HL-60/S4 treated with retinoic acid at 250 ng/mL for 4 days and 3 days (cell line): Measurements from ENCODE around the gene ANKRD55.
"Not testable (repeated sequence)": the region's sequence is repeated elsewhere in the genome, so short reads cannot be mapped to it uniquely, and the experiment has no call there.

ENCODE experiments used
- in situ Hi-C: fragments of 300-500 bp; cut with MboI; formaldehyde crosslinking; loops from 2 replicates; pipeline ENCODE4 v1.7.0; 2022; ENCODE audit warnings: low sequenced_read_pairs

The ANKRD55 gene

DNA sequence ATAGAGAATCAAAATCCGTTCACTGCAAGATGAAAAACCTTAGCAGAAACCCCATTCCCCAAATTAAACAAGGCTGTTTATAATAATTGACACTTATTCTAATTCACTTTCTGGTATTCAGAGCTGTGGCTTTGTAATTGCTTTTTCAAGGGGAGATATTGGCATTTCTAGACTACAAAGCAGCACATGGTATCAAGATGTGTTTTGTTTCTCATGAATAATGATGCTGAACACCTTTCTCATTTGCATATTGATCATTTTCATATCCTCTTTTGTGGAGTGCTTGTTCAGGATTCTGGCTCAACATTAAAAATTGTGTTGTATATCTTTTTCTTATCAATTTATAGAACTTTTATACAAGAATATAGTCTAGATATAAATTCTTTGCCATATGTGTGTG lies 22.4 kb upstream of the ANKRD55 start:
- in situ Hi-C loops = loop anchor here (25.0 kb wide), 2 partner anchors 582 to 957 kb away; no protein-coding TSS in a partner anchor

DNA sequence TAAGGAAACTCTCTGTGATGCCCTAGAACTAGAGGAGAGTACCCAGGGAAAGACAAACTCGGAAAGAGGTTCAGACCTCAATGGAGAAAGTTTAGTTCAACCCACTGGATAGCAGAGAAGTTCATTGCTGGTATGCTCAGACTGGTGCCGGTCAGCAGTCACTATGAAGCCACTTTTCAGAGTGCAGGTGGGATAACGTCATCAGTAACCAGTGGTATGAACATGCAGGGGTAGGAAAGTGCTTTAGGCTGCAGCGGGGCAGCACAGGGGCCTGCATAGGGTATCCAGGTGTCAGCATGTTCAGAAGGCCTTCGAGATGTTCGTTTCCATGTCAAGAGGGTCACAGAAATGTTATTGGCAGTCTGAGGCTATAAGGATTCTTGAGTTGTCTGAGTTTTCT lies 20.8 kb upstream of the ANKRD55 start:
- in situ Hi-C loops = loop anchor here (25.0 kb wide), 2 partner anchors 583 to 958 kb away; no protein-coding TSS in a partner anchor

DNA sequence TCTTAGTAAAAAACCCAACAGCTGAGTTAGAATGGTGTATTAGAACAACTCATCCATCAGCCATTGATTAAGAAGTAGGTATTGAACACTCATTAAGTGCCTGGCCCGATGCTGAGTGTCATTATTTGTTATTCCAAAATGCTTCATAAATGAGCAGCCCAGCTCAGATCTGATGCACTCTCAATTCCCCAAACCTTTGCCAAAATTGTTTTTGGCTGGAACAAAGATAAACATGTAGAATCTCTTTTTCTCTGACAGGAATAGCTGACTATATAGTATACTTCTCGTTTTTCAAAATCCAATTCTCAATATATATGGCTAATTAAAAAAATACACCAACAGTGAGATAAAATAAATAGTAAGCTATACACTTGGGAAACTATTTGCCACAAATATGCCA lies 20.0 kb upstream of the ANKRD55 start:
- in situ Hi-C loops = loop anchor here (25.0 kb wide), 2 partner anchors 584 to 959 kb away; no protein-coding TSS in a partner anchor

DNA sequence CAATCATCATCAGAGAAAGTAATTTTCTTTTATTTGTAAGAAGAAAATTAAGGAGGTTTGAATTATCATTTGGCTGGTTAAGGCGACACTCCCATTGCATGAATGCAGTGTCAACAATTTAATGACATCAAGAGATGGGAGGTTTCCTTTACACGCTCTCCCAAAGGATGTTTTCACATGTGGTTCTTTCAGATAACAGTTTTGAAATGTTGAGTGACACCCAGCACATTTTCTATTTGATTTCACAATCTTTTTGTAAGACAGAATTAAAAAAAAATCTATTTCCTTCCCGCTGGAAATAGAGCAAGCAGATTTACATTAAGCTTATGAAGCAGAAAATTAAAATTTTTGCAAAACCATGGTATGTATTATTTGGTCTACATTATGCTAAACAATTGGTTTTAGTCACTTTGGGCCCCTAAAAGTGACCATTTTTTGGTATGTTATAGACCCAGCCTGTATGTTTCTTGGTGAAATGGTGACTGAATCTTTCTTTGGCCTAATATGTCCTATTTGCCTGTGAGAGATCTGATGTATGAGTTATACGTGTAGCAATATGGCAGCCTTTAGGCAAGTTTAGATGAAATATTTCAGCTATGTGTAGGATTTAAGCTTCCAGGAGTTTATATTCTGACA lies 18.9 kb upstream of the ANKRD55 start:
- in situ Hi-C loops = loop anchor here (25.0 kb wide), 2 partner anchors 585 to 960 kb away; no protein-coding TSS in a partner anchor

DNA sequence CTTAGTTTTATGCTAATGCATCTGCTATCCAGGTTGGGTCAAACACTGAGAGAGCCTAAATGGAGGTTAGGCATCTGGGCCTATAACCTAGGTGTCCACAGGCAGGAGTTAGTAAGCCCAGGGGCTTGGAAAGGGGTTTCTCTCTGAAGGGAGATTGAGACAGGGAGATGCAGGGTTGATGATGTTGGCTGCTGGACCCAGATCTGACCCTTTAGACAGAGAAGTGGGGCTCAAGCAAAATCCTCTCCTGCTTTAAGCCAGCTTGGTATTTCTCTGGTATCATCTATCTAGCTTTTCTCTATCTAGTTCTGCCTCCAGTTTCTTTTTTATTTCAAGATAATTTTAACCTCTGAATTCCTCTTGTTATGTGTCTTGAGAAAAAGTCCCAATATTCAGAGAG lies 18.3 kb upstream of the ANKRD55 start:
- in situ Hi-C loops = loop anchor here (25.0 kb wide), 2 partner anchors 586 to 961 kb away; no protein-coding TSS in a partner anchor

DNA sequence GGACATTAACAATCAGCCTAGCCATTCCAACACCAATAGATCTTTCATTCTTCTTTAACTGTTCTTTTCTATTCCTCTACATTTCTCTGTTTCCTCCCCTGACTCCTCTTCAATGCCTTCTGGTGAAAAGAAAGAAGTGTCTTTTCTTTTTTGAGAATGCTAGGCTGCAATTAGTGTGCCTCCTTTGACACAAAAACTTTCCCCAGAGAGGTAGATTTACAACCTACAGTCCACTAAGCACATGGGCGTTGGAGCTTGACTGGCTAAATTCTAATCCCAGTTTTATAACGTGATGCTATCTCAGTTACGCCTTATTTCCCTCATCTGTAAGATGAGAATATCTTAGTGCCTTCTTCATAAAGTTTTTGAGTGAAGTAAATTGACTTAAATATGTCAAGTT lies 16.9 kb upstream of the ANKRD55 start:
- in situ Hi-C loops = loop anchor here (25.0 kb wide), 2 partner anchors 587 to 962 kb away; no protein-coding TSS in a partner anchor

DNA sequence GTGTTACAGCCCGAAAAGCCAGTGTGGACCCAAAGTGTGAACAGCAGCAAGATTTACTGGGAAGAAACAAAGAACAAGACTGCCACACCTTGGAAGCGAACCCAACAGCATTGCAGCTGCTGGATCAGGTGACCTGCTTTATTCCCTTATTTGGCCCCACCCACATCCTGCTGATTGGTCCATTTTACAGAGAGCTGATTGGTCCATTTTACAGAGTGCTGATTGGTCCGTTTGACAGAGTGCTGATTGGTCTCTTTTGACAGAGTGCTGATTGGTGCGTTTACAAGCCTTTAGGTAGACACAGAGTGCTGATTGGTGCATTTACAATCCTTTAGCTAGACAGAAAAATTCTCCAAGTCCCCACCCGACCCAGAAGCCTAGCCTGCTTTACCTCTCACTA lies 16.0 kb upstream of the ANKRD55 start:
- in situ Hi-C loops = not testable (repeated sequence)

DNA sequence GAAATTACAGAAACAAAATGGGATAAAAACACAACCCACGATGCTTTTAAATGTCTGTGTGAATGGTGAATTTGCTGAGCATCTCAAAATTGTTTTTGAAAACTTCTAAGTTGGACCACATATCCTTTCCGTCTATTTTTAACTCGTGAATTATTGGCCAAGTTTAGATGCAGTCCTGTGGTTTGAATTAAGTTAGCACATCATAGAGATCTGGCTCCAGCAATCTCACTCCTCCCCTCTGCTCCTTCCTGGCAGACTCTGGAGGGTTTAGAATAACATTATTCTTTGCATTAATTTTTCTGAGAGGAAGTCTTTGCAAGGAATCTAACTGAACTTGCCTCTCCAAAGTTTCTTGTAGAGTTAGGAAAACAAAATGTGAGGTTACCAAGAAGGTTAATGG lies 14.5 kb upstream of the ANKRD55 start:
- in situ Hi-C loops = no loop called here

DNA sequence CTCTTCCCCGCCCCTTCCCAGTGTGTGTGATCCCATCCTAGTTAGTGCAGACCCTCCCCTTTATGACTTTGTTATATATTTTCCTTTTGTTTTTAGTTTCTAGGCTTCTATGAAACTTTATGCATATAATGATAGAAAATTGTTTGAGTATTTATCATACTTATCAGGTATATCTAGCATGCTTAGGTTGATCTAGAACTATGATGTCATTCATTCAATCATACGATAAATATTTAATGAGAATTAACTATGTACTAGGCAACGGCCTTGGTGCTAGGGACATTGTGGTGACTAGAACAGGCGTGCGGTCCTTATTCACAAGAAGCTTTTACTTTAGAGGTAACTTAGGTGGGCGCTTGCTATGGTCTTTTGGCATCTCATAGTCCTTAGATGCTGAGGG lies 13.6 kb upstream of the ANKRD55 start:
- in situ Hi-C loops = no loop called here

DNA sequence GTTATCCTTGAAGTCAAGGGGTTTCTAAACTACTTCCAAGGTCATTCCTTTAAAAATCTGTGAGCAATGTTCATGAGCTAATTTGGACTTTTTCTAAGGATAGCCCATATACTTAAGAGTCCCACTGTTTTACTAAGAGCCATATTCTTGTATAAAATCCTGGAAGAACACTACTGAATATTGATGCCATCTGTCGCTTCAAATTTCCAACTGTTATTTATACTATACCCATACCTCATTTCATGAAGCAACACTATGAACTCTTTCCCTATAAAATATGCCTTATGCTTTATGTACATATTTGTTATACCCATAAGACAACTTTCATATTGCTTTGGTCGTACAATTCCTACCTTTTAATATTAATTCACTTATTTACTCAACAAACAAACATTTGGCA lies 12.4 kb upstream of the ANKRD55 start:
- in situ Hi-C loops = no loop called here

DNA sequence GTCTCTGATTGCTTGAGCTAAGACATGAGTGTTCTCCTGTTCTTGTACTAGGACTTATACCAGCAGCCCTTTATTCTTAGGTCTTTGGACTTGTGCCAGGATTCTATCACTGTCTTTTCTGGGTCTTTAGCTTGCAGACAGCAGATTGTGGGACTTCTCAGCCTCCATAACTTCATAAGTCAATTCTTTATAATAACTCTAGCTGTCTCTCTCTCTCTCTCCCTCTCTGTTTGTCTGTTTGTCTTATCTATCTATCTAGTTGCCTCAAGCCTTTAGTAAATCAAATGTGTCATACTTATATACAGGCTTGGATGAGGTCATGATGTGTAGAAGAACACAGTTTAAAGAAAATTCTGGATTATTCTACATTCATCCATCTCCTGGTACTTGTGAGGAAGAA lies 11.5 kb upstream of the ANKRD55 start:
- in situ Hi-C loops = no loop called here

DNA sequence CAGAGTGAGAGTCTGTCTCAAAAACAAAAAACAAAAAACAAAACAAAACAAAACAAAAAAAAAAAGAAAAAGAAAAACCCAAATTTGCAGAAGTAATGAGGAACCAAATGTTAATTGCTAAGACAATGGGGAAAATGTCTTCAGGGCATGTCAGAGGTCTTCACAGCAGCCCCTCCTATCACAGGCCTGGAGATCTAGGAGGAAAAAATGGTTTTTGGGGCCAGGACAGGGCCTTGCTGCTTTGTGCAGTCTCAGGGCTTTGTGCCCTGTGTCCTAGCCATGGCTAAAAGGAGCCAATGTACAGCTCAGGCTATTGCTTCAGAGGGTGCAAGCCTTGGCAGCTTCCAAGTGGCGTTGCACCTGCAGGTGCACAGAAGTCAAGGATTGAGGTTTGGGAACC lies 9.1 kb upstream of the ANKRD55 start:
- in situ Hi-C loops = not testable (repeated sequence)

DNA sequence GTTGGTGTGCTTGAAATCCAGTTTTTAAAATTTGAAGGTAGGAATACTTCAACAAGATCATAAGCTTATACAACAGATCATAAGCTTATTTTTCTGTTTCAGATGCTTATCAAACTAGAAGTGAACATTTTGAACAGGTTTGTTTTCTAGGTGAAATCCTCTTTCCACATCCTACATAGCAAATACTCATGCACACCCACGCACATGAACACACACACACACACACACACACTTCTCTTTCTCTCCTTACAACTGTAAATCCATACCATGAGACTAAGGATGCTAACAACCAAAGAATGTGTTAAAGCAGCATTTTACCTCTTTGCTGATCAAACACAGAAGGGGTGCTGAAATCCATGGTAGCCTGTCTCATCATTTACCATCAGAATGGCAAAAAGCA lies 592 bp downstream of the ANKRD55 start:
- in situ Hi-C loops = no loop called here

DNA sequence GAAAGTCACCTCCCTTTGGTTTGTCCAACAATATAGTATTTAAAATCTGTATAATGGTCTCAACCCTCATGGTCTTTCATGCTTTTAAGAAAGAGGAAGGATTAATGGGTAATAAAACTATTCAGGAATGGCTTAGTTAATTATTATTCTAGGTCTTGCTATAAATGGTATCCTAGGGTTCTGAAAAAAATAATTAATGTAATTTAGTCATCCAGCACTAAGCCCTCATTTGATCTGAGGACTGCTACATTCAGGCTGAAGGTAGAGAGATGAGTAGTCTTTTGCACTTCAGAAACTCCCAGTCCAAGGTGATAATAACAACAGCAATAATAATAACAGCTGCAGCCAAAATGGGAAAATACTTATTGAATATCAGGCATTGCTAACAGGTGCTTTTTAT lies 2.6 kb downstream of the ANKRD55 start:
- in situ Hi-C loops = no loop called here

DNA sequence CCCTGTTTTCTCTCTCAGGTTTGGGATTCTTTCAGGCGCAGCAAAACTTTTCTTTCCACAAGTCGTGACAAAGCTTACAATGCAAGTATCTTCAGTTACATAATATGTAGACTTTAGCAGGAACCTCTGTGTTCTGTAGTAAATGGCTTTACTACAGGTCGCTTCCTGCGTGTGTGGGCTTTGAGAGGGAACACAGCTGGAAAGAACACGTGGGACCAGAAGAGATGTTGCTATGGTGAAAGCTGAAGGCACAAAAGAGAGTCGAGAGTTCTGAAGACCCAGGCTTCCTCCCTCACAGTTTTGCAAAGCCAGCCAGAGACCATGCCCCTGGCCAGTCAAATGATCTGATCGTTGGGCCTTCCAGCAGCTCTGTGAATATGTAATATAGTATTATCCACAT lies 4.0 kb downstream of the ANKRD55 start:
- in situ Hi-C loops = no loop called here

DNA sequence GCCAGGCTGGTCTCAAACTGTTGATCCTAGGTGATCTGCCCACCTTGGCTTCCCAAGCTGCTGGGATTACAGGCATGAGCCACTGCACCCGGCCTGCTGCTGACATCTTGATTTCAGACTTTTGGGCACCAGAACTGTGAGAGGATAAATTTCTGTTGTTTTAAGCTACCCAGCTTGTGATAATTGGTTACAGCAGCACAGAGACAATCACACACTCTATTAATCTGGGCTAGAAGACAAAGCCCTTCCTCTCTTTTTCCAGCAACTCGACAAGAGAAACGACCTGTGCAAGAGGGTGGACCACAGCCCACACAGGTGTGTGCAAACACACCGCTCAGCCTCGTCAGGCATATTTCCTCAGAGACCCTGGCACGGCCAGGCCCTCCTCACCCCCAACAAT lies 4.5 kb downstream of the ANKRD55 start:
- in situ Hi-C loops = no loop called here

DNA sequence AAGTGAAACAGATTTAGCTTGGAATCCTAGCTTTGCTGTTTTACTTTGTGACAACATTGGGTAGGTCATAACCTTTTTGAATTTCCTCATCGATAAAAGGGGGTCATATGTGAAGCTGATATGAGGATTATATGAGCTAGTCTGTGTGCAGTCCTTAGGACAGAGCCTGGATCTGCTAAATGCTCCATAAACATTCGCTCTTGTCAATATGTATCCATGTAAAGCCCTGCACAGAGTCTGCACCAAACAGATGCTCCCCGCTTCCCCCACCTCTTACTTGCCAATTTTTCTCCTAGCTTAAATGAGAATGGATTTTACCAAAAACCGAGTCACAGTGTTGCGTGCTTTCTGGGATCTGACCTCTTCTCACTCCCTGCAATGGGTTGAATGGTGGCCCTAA lies 5.4 kb downstream of the ANKRD55 start:
- in situ Hi-C loops = no loop called here

DNA sequence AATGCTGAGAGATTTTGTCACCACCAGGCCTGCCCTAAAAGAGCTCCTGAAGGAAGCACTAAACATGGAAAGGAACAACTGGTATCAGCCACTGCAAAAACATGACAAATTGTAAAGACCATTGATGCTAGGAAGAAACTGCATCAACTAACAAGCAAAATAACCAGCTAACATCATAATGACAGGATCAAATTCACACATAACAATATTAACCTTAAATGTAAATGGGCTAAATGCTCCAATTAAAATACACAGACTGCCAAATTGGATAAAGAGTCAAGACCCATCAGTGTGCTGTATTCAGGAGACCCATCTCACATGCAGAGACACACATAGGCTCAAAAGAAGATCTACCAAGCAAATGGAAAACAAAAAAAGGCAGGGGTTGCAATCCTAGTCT lies 9.8 kb downstream of the ANKRD55 start:
- in situ Hi-C loops = not testable (repeated sequence)

DNA sequence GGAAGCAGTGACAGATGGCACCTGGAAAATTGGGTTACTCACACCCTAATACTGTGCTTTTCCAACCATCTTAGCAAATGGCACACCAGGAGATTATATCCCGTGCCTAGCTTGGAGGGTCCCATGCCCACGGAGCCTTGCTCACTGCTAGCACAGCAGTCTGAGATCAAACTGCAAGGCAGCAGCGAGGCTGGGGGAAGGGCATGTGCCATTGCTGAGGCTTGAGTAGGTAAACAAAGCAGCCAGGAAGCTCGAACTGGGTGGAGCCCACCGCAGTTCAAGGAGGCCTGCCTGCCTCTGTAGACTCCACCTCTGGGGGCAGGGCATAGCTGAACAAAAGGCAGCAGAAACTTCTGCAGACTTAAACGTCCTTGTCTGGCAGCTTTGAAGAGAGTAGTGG lies 11.5 kb downstream of the ANKRD55 start:
- in situ Hi-C loops = not testable (repeated sequence)

DNA sequence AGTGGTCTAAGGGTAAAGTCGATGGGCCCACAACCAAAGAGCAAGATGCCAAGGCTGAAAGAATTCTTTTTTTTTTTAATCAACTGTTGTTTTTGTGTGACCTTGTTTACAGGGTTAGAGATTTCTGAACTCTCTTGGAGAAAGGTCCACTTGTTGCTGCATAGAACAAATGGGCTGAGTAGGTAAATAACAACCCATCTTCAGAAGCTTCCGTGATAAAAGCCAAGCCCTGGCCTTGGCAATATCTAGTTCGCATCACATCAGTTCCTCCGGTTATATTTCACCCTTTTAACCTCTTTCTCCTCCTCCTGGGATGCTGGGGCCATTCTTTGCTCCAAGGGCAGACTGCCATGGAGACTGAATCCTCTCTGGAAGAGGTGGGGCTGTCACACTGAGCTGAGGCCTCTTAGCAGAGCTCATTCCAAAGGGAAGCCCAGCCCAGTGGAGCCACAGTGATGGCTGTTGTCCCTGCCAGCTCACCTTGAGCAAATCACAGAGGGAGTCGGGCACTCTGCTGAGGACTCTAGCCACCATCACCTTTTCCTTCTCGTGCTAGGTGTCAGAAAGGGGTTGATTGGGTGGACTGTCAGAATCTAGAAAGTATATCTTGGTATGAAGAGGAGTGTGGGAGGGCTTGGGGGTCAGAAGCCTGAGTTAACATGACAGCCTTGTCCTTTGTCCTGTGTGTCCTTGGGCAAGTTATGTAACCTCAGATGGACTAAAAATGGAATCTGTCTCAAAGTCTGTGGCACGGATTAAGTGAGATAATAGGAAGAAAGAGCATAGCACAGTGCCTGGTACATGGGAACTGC lies 17.9 kb downstream of the ANKRD55 start:
- in situ Hi-C loops = no loop called here

DNA sequence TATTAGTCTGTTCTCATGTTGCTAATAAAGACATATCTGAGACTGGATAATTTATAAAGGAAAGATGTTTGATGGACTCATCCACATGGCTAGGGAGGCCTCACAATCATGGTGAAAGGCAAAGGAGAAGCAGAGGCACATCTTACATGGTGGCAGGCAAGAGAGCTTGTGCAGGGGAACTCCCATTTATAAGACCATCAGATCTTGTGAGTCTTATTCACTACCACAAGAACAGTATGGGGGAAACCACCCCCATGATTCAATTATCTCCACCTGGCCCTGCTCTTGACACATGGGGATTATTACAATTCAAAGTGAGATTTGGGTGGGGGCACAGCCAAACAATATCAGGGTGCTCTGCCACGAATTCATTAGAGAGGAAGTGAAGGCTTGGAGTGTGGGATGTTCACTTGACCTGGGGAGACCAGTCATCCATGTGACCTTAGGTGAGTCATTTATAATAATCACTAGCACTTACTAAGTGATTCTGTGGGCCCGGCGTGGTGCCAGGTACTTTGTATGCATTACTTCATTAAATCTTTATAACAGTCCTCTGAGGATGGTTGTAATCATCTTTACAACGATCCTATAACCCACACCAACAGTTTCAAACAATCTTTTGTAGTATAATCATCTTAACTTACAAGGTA lies 19.1 kb downstream of the ANKRD55 start:
- in situ Hi-C loops = not testable (repeated sequence)
